Natural killer cell (primary cell): Measurements from ENCODE around the gene BLACAT1. TPM values are rescaled to one million over a fixed set of nuclear protein-coding genes. Genes with fewer than 3 reads are reported as not detected.
A peak's percentile ranks its signal among the peaks of the same experiment; 100 is the strongest.

ENCODE experiments used
- ATAC-seq, 3 donors: fragments of 150-1000 bp in 2 of 3; fragments of 200-7000 bp in 1 of 3; cut with Tn5 transposase; 1 replicate in 1 of 3; 2 replicates in 2 of 3; pipeline ENCODE4 v1.10.0; 2021; ENCODE audit warnings: mild to moderate bottlenecking in 2 of 3, moderate library complexity in 2 of 3
- DNase-seq, 2 donors: peaks; one replicate each; pipeline versions ENCODE4 v3.0.0 to v3.0.0-alpha.2; 2013 to 2021; ENCODE audit warnings: mixed read lengths in 1 of 2
- H3K27ac ChIP-seq: one replicate; pipeline ENCODE4 v1.5.1; 2013; ENCODE audit warnings: mild to moderate bottlenecking, low read length
- H3K27me3 ChIP-seq: one replicate; pipeline ENCODE4 v1.6.1; 2013; ENCODE audit warnings: low read length; ENCODE audit not compliant: control insufficient read depth, insufficient read depth
- H3K36me3 ChIP-seq: one replicate; pipeline ENCODE4 v1.6.1; 2013; ENCODE audit warnings: low read length; ENCODE audit not compliant: control insufficient read depth, insufficient read depth
- H3K4me1 ChIP-seq: one replicate; pipeline ENCODE4 v1.6.1; 2013; ENCODE audit warnings: low read length; ENCODE audit not compliant: control insufficient read depth, insufficient read depth
- H3K4me3 ChIP-seq: one replicate; pipeline ENCODE4 v1.5.1; 2013; ENCODE audit warnings: low read length
- H3K9me3 ChIP-seq: one replicate; pipeline ENCODE4 v1.6.1; 2013; ENCODE audit warnings: low read length; ENCODE audit not compliant: control insufficient read depth, insufficient read depth
- H3K27ac Mint-ChIP-seq, 2 donors: one replicate each; pipeline ENCODE4 v1.8.0; 2022; ENCODE audit warnings: mild to moderate bottlenecking in 2 of 2, mixed read lengths in 2 of 2, moderate library complexity in 1 of 2
- H3K27me3 Mint-ChIP-seq, 2 donors: one replicate each; pipeline ENCODE4 v1.8.0; 2022; ENCODE audit warnings: low read depth in 2 of 2, mixed read lengths in 2 of 2
- H3K36me3 Mint-ChIP-seq: one replicate; pipeline ENCODE4 v1.8.0; 2022; ENCODE audit warnings: mixed read lengths
- H3K4me1 Mint-ChIP-seq, 2 donors: one replicate each; pipeline ENCODE4 v1.8.0; 2022; ENCODE audit warnings: mixed read lengths in 2 of 2
- H3K4me3 Mint-ChIP-seq: one replicate; pipeline ENCODE4 v1.8.0; 2022; ENCODE audit warnings: mild to moderate bottlenecking, moderate library complexity, mixed read lengths
- H3K9me3 Mint-ChIP-seq, 2 donors: one replicate each; pipeline ENCODE4 v1.8.0; 2022; ENCODE audit warnings: mixed read lengths in 2 of 2
- CTCF ChIP-seq: fragments of 200-600 bp; IDR thresholded peaks from one replicate; pipeline ENCODE4 v1.8.0; 2022; ENCODE audit warnings: antibody characterized with exemption
- WGBS: methylation state at CpG from one replicate; pipeline ENCODE4 v1.1.7; 2013; ENCODE audit warnings: missing lambda C conversion rate; ENCODE audit not compliant: insufficient coverage; 5-methylcytosine and 5-hydroxymethylcytosine counted together
- intact Hi-C: fragments of 100-400 bp; cut with micrococcal nuclease; formaldehyde crosslinking; loops from one replicate; pipeline ENCODE4 v1.14.2; 2022
- total RNA-seq, 4 donors: library from RNA; stranded (reverse); fragments of 120-200 nt in 1 of 4; gene quantifications; one replicate each; pipeline versions ENCODE4 v1.2.3 to v1.2.4, GENCODE V29; 2013 to 2022

Gene BLACAT1
- total RNA-seq, 3 donors from 2014 or later (not counting 1 experiment from before 2014, with no cell fraction given), result 0.09 to 0.13 TPM; not detected in 1

GRCh38 chr1:205472737-205473441 is 17.0 kb upstream of the BLACAT1 start:
- Histone ChIP-seq H3K27ac (no peak overlapping the region), H3K4me1 (peaks cover 14% of the 10 kb centered on the region), H3K4me3 (no peak overlapping the region), H3K36me3 (no peaks in the 10 kb centered on the region), H3K27me3 (no peaks in the 10 kb centered on the region), H3K9me3 (peaks cover 5% of the 10 kb centered on the region)
- H3K4me3 Mint-ChIP-seq, result no peak overlapping the region
- peaks cover 8 to 12% of the 10 kb centered on the region in 2 donors for H3K4me1 Mint-ChIP-seq
- WGBS, result 26% methylated on average over 13 of the region's 13 CpGs
- peak overlapping the region in 1 of 2 donors; percentile 1 for H3K27ac Mint-ChIP-seq
- ATAC-seq, result no peak
- TF ChIP-seq CTCF, result no peak
- no peaks in the 10 kb centered on the region for H3K36me3 Mint-ChIP-seq
- intact Hi-C loops, result no loop called here
- peaks cover 28 to 37% of the 10 kb centered on the region in 2 donors for H3K27me3 Mint-ChIP-seq
- peaks cover 0 to 3% of the 10 kb centered on the region in 2 donors for H3K9me3 Mint-ChIP-seq
- DNase-seq, result no peak

GRCh38 chr1:205470131-205470530 is 14.3 kb upstream of the BLACAT1 start:
- no peak overlapping the region for H3K27ac Mint-ChIP-seq
- DNase-seq, result no peak
- peaks cover 6% of the 10 kb centered on the region for H3K4me1 ChIP-seq
- H3K27me3 ChIP-seq, result no peaks in the 10 kb centered on the region
- peaks cover 8 to 12% of the 10 kb centered on the region in 2 donors for H3K4me1 Mint-ChIP-seq
- H3K36me3 Mint-ChIP-seq, result no peaks in the 10 kb centered on the region
- no peak for TF ChIP-seq CTCF
- H3K9me3 ChIP-seq, result peaks cover 5% of the 10 kb centered on the region
- H3K4me3 ChIP-seq, result no peak overlapping the region
- ATAC-seq, result no peak
- H3K4me3 Mint-ChIP-seq, result no peak overlapping the region
- H3K9me3 Mint-ChIP-seq, result peaks cover 0 to 2% of the 10 kb centered on the region in 2 donors
- 95% methylated on average over 6 of the region's 6 CpGs for WGBS
- H3K27me3 Mint-ChIP-seq, result peaks cover 36 to 42% of the 10 kb centered on the region in 2 donors
- intact Hi-C loops, result no loop called here
- no peak overlapping the region for H3K27ac ChIP-seq
- H3K36me3 ChIP-seq, result no peaks in the 10 kb centered on the region

- Mint-ChIP-seq H3K4me3 (no peak overlapping the region), H3K27ac (no peak overlapping the region), H3K27me3 (peaks cover 14 to 17% of the 10 kb centered on the region in 2 donors), H3K4me1 (no peaks in the 10 kb centered on the region), H3K9me3 (no peaks in the 10 kb centered on the region), H3K36me3 (no peaks in the 10 kb centered on the region)
- no peak for ATAC-seq
- H3K4me3 ChIP-seq, result no peak overlapping the region
- no peaks in the 10 kb centered on the region for H3K9me3 ChIP-seq
- H3K27me3 ChIP-seq, result peaks cover 3% of the 10 kb centered on the region
- H3K4me1 ChIP-seq, result no peaks in the 10 kb centered on the region
- H3K27ac ChIP-seq, result no peak overlapping the region
- intact Hi-C loops, result no loop called here
- no peak for TF ChIP-seq CTCF
- no peak for DNase-seq
- H3K36me3 ChIP-seq, result no peaks in the 10 kb centered on the region
- 66% methylated on average over 7 of the region's 7 CpGs for WGBS
Measured at GRCh38 chr1:205466595-205467220, 10.9 kb upstream of the BLACAT1 start.
